Measurements from ENCODE around the gene FAAH. TPM values are rescaled to one million over a fixed set of nuclear protein-coding genes. Genes with fewer than 3 reads are reported as not detected.

The FAAH gene
- total RNA-seq, 2 donors from 2014 or later = 14.1 to 21.9 TPM

DNA sequence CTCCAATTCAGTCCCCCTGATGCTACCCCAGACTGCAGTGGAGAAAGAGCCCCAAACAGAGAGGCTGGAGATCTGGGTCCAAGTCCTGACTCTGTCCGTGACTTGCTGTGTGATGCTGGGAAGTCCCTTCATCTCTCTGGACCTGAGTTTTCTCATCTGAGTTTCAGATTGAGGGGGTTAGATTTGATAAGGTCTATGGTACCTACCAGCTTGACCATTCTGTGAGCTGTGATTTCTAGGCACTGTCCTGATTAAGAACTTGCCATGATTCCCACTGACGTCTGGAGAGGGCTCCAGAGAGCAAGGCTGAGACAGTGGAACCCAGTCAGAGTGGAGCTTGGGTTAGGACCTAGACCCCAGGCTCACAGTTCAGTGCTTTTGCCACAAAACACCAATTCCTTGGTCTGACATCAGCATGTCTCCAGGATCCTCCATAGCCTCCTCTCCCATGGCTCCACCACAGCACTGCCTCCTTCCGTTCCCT lies 51.7 kb downstream of the FAAH start:
- ATAC-seq (ENCODE audit: insufficient number of reproducible peaks, low FRiP score, low read depth) = no peak
- Histone ChIP-seq H3K4me3 (no peak overlapping the region), H3K36me3 (no peaks in the 10 kb centered on the region), H3K27ac (no peak overlapping the region), H3K9me3 (no peaks in the 10 kb centered on the region), H3K27me3 (replicated peaks; ENCODE audit: insufficient read depth) (no peaks in the 10 kb centered on the region), H3K4me1 (ENCODE audit: control insufficient read depth in 1 of 2, low read depth in 2 of 2) (peaks cover 4 to 11% of the 10 kb centered on the region in 2 donors)
- no peak for DNase-seq (ENCODE audit: low spot score)
- no peak for TF ChIP-seq CTCF (IDR thresholded peaks at IDR 0.05)

DNA sequence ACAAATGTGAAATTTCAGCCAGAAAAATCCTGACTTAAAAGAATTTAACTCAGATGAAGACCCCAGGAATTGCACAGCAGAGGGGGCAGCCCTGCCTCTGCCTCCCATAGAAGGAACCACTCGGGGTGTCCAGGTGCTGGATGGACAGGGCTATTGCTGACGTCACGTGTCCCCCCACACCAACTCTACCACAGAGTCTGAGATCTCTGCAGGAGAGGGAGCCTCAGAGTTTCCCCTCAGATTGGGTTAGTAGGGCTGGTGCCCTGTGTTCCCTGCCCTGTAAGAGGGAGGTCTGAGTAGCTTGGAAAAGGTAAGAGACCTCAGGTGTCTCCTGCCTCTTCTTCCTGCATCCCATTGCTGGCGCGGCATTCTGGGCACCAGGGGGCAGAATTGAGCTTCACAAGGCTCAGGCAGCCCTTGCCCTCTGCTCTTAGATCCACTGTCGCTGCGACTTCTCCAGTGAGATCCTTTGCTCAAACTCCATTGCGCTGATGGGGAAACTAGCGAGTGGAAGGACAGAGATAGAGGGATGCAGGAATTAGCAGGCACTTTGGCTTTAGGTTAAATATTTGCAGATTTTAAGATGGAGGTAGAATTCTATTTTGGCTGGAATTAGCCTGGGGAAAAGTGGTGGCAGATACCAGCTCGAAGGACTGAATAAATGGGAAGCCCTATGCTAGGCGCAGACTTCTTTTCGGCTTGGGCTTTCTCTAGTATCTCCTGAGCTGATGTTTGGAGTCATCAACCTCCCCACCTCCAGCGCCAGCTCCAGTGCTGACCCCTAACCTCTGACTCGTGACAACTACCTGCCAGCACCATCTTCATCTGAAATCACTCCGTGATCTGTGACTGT lies 52.8 kb downstream of the FAAH start:
- no peak overlapping the region for H3K4me3 ChIP-seq
- peaks cover 4 to 11% of the 10 kb centered on the region in 2 donors for H3K4me1 ChIP-seq (ENCODE audit: control insufficient read depth in 1 of 2, low read depth in 2 of 2)
- H3K27ac ChIP-seq = no peak overlapping the region
- H3K27me3 ChIP-seq (replicated peaks; ENCODE audit: insufficient read depth) = no peaks in the 10 kb centered on the region
- no peaks in the 10 kb centered on the region for H3K36me3 ChIP-seq
- TF ChIP-seq CTCF (IDR thresholded peaks at IDR 0.05) = peak; percentile 67
- ATAC-seq (ENCODE audit: insufficient number of reproducible peaks, low FRiP score, low read depth) (no peak), DNase-seq (ENCODE audit: low spot score) (peak; percentile 31)
- H3K9me3 ChIP-seq = no peaks in the 10 kb centered on the region

GRCh38 chr1:46447499-46448108 lies 53.5 kb downstream of the FAAH start:
- no peak overlapping the region for H3K27ac ChIP-seq
- peaks cover 4 to 11% of the 10 kb centered on the region in 2 donors for H3K4me1 ChIP-seq (ENCODE audit: control insufficient read depth in 1 of 2, low read depth in 2 of 2)
- no peaks in the 10 kb centered on the region for H3K36me3 ChIP-seq
- H3K27me3 ChIP-seq (replicated peaks; ENCODE audit: insufficient read depth) = no peaks in the 10 kb centered on the region
- ATAC-seq (ENCODE audit: insufficient number of reproducible peaks, low FRiP score, low read depth) = no peak
- peak overlapping the region; percentile 67 for H3K4me3 ChIP-seq
- DNase-seq (ENCODE audit: low spot score) = no peak
- no peak for TF ChIP-seq CTCF (IDR thresholded peaks at IDR 0.05)
- no peaks in the 10 kb centered on the region for H3K9me3 ChIP-seq

- no peaks in the 10 kb centered on the region for H3K36me3 ChIP-seq
- peaks cover 4 to 11% of the 10 kb centered on the region in 2 donors for H3K4me1 ChIP-seq (ENCODE audit: control insufficient read depth in 1 of 2, low read depth in 2 of 2)
- H3K9me3 ChIP-seq = no peaks in the 10 kb centered on the region
- TF ChIP-seq CTCF (IDR thresholded peaks at IDR 0.05) = no peak
- no peak for DNase-seq (ENCODE audit: low spot score)
- no peaks in the 10 kb centered on the region for H3K27me3 ChIP-seq (replicated peaks; ENCODE audit: insufficient read depth)
- H3K4me3 ChIP-seq = peak overlapping the region; percentile 67
- H3K27ac ChIP-seq = no peak overlapping the region
- no peak for ATAC-seq (ENCODE audit: insufficient number of reproducible peaks, low FRiP score, low read depth)
These were observed 54.2 kb downstream of the FAAH start for GRCh38 chr1:46448109-46448911.

All from thoracic aorta (tissue), 2 donors.